GM23338 (cell line): ENCODE measurements around the gene SEC11A. TPM values are rescaled to one million over a fixed set of nuclear protein-coding genes. Genes with fewer than 3 reads are reported as not detected.

Experiments used
- ATAC-seq: fragments of 200-7000 bp; cut with Tn5 transposase; 3 replicates; pipeline ENCODE4 v1.9.1; 2020
- DNase-seq: peaks from one replicate; pipeline ENCODE4 v3.0.0-alpha.2; 2015; ENCODE audit warnings: low spot score
- H2AFZ ChIP-seq: fragments of 200-600 bp; sonication (generic); 2 replicates; pipeline ENCODE4 v1.8.0; 2016; ENCODE audit warnings: antibody characterized with exemption, mild to moderate bottlenecking, moderate library complexity
- H3F3A ChIP-seq: fragments of 200-600 bp; sonication (generic); replicated peaks from 2 replicates; pipeline ENCODE4 v1.8.0; 2017; ENCODE audit warnings: antibody characterized with exemption, mixed run types, low read depth
- H3K27ac ChIP-seq: fragments of 200-600 bp; sonication (generic); 2 replicates; pipeline ENCODE4 v1.6.1; 2016; ENCODE audit warnings: low read depth
- H3K27me3 ChIP-seq: fragments of 200-600 bp; sonication (generic); 2 replicates; pipeline ENCODE4 v1.8.0; 2016; ENCODE audit warnings: mild to moderate bottlenecking, mixed run types, moderate library complexity; ENCODE audit not compliant: insufficient read depth
- H3K36me3 ChIP-seq: fragments of 200-600 bp; sonication (generic); 2 replicates; pipeline ENCODE4 v1.8.0; 2016; ENCODE audit warnings: mild to moderate bottlenecking; ENCODE audit not compliant: insufficient read depth
- H3K4me1 ChIP-seq: fragments of 200-600 bp; sonication (generic); 2 replicates; pipeline ENCODE4 v1.8.0; 2016; ENCODE audit warnings: mild to moderate bottlenecking, moderate library complexity; ENCODE audit not compliant: insufficient read depth
- H3K4me2 ChIP-seq: fragments of 200-600 bp; sonication (generic); 2 replicates; pipeline ENCODE4 v1.7.1; 2017; ENCODE audit warnings: mixed run types
- H3K4me3 ChIP-seq: fragments of 200-600 bp; sonication (generic); 2 replicates; pipeline ENCODE4 v1.6.1; 2016; ENCODE audit warnings: mixed run types
- H3K79me2 ChIP-seq: fragments of 200-600 bp; sonication (generic); replicated peaks from 2 replicates; pipeline ENCODE4 v1.8.0; 2017; ENCODE audit warnings: mild to moderate bottlenecking; ENCODE audit not compliant: insufficient read depth
- H3K9me2 ChIP-seq: fragments of 200-600 bp; sonication (generic); 2 replicates; pipeline ENCODE4 v1.8.0; 2017; ENCODE audit not compliant: insufficient read depth
- H4K20me1 ChIP-seq: fragments of 200-600 bp; sonication (generic); replicated peaks from 2 replicates; pipeline ENCODE4 v1.8.0; 2017; ENCODE audit warnings: mild to moderate bottlenecking; ENCODE audit not compliant: insufficient read depth
- H3K27ac Mint-ChIP-seq: 2 replicates; pipeline ENCODE4 v1.8.0; 2020; ENCODE audit warnings: inconsistent platforms, mild to moderate bottlenecking, moderate library complexity, mixed read lengths
- H3K27me3 Mint-ChIP-seq: 3 replicates; pipeline ENCODE4 v1.8.0; 2022; ENCODE audit warnings: low read depth, mild to moderate bottlenecking, moderate library complexity, mixed read lengths, inconsistent platforms; ENCODE audit not compliant: insufficient read depth, poor library complexity
- H3K36me3 Mint-ChIP-seq: 3 replicates; pipeline ENCODE4 v1.8.0; 2021; ENCODE audit warnings: low read depth, mild to moderate bottlenecking, inconsistent platforms, moderate library complexity, mixed read lengths
- H3K4me1 Mint-ChIP-seq: 3 replicates; pipeline ENCODE4 v1.8.0; 2020; ENCODE audit warnings: mild to moderate bottlenecking, inconsistent platforms, mixed read lengths
- H3K4me3 Mint-ChIP-seq: 3 replicates; pipeline ENCODE4 v1.8.0; 2021; ENCODE audit warnings: moderate library complexity, mild to moderate bottlenecking, inconsistent platforms, mixed read lengths
- H3K9me3 Mint-ChIP-seq: 3 replicates; pipeline ENCODE4 v1.8.0; 2020; ENCODE audit warnings: moderate library complexity, mild to moderate bottlenecking, inconsistent platforms, mixed read lengths
- ETS1 ChIP-seq: IDR thresholded peaks from 2 replicates; pipeline ENCODE4 v1.6.1; 2016; ENCODE audit warnings: antibody characterized with exemption
- EZH2 ChIP-seq: fragments of 200-600 bp; sonication (generic); IDR thresholded peaks from one replicate; pipeline ENCODE4 v1.8.0; 2017; ENCODE audit warnings: antibody characterized with exemption, mild to moderate bottlenecking, low read depth; ENCODE audit not compliant: unreplicated experiment
- JUNB ChIP-seq: IDR thresholded peaks from one replicate; pipeline ENCODE4 v1.6.1; 2016; ENCODE audit warnings: antibody characterized with exemption; ENCODE audit not compliant: unreplicated experiment
- NANOG ChIP-seq: IDR thresholded peaks from 2 replicates; pipeline ENCODE4 v1.6.1; 2016; ENCODE audit warnings: antibody characterized with exemption, borderline replicate concordance
- REST ChIP-seq: IDR thresholded peaks from one replicate; pipeline ENCODE4 v1.6.1; 2018; ENCODE audit warnings: antibody characterized with exemption; ENCODE audit not compliant: unreplicated experiment
- STAT1 ChIP-seq: IDR thresholded peaks from one replicate; pipeline ENCODE4 v1.6.1; 2016; ENCODE audit warnings: antibody characterized with exemption; ENCODE audit not compliant: unreplicated experiment
- ZNF114 ChIP-seq: fragments of 250-450 bp; sonication (Bioruptor Pico); IDR thresholded peaks from 2 replicates; pipeline ENCODE4 v1.5.0; 2020; ENCODE audit warnings: mild to moderate bottlenecking, moderate library complexity
- ZNF331 ChIP-seq: fragments of 250-450 bp; sonication (Bioruptor Pico); IDR thresholded peaks from 2 replicates; pipeline ENCODE4 v1.5.0; 2020; ENCODE audit warnings: low read depth, mild to moderate bottlenecking, moderate library complexity
- polyA plus RNA-seq: library from polyadenylated mRNA; unstranded; fragments of >200 nt; fragmentation: Nextera tagmentation; extraction: Ambion mirVana; gene quantifications from 2 replicates; pipeline ENCODE4 v1.2.1, GENCODE V29; 2016
- total RNA-seq: library from RNA; depleted of rRNA; stranded (reverse); fragments of >200 nt; shearing (Covaris generic); gene quantifications from 2 replicates; pipeline ENCODE4 v1.2.3, GENCODE V29; 2014
- TF ChIP-seq, protein P1 (sequence below): fragments of 250-450 bp; sonication (Bioruptor Pico); IDR thresholded peaks from 2 replicates; pipeline ENCODE4 v1.5.0; 2020; ENCODE audit warnings: mild to moderate bottlenecking, moderate library complexity

Gene SEC11A
- total and polyA plus RNA-seq, 2 experiments from 2014 or later, result 191 to 257 TPM

GRCh38 chr15:84669726-84670125, 46.2 kb downstream of the SEC11A start (continued):
- TF ChIP-seq REST (no peak), ZNF331 (CRISPR knock-in tag) (no peak)

- 0 out of 2 replicates have a peak, but pooled peaks cover 4% of the 10 kb centered on the region for H3K79me2 ChIP-seq
- Mint-ChIP-seq H3K4me3 (no peak overlapping the region), H3K27ac (no peak overlapping the region), H3K27me3 (peaks cover 2% of the 10 kb centered on the region), H3K4me1 (no peaks in the 10 kb centered on the region), H3K9me3 (0 out of 3 replicates have a peak, but pooled peaks cover 2% of the 10 kb centered on the region), H3K36me3 (peaks cover 56% of the 10 kb centered on the region)
- no peak overlapping the region for H3K4me2 ChIP-seq
- H3K27me3 ChIP-seq, result no peaks in the 10 kb centered on the region
- no peak overlapping the region for H2AFZ ChIP-seq
- H3K4me3 ChIP-seq, result no peak overlapping the region
- no peak for DNase-seq
- 0 out of 2 replicates have a peak, but pooled peaks cover 11% of the 10 kb centered on the region for H3F3A ChIP-seq
- no peak overlapping the region for H3K27ac ChIP-seq
- H4K20me1 ChIP-seq, result peaks cover 7% of the 10 kb centered on the region
- ATAC-seq, result no peak
- no peaks in the 10 kb centered on the region for H3K4me1 ChIP-seq
- peaks cover 41% of the 10 kb centered on the region for H3K36me3 ChIP-seq
- H3K9me2 ChIP-seq, result no peaks in the 10 kb centered on the region
- TF ChIP-seq ETS1 (no peak), STAT1 (no peak), REST (no peak), EZH2 (no peak), JUNB (no peak), ZNF114 (CRISPR knock-in tag) (no peak), NANOG (no peak), ZNF331 (CRISPR knock-in tag) (no peak)
- TF ChIP-seq, protein P1, sequence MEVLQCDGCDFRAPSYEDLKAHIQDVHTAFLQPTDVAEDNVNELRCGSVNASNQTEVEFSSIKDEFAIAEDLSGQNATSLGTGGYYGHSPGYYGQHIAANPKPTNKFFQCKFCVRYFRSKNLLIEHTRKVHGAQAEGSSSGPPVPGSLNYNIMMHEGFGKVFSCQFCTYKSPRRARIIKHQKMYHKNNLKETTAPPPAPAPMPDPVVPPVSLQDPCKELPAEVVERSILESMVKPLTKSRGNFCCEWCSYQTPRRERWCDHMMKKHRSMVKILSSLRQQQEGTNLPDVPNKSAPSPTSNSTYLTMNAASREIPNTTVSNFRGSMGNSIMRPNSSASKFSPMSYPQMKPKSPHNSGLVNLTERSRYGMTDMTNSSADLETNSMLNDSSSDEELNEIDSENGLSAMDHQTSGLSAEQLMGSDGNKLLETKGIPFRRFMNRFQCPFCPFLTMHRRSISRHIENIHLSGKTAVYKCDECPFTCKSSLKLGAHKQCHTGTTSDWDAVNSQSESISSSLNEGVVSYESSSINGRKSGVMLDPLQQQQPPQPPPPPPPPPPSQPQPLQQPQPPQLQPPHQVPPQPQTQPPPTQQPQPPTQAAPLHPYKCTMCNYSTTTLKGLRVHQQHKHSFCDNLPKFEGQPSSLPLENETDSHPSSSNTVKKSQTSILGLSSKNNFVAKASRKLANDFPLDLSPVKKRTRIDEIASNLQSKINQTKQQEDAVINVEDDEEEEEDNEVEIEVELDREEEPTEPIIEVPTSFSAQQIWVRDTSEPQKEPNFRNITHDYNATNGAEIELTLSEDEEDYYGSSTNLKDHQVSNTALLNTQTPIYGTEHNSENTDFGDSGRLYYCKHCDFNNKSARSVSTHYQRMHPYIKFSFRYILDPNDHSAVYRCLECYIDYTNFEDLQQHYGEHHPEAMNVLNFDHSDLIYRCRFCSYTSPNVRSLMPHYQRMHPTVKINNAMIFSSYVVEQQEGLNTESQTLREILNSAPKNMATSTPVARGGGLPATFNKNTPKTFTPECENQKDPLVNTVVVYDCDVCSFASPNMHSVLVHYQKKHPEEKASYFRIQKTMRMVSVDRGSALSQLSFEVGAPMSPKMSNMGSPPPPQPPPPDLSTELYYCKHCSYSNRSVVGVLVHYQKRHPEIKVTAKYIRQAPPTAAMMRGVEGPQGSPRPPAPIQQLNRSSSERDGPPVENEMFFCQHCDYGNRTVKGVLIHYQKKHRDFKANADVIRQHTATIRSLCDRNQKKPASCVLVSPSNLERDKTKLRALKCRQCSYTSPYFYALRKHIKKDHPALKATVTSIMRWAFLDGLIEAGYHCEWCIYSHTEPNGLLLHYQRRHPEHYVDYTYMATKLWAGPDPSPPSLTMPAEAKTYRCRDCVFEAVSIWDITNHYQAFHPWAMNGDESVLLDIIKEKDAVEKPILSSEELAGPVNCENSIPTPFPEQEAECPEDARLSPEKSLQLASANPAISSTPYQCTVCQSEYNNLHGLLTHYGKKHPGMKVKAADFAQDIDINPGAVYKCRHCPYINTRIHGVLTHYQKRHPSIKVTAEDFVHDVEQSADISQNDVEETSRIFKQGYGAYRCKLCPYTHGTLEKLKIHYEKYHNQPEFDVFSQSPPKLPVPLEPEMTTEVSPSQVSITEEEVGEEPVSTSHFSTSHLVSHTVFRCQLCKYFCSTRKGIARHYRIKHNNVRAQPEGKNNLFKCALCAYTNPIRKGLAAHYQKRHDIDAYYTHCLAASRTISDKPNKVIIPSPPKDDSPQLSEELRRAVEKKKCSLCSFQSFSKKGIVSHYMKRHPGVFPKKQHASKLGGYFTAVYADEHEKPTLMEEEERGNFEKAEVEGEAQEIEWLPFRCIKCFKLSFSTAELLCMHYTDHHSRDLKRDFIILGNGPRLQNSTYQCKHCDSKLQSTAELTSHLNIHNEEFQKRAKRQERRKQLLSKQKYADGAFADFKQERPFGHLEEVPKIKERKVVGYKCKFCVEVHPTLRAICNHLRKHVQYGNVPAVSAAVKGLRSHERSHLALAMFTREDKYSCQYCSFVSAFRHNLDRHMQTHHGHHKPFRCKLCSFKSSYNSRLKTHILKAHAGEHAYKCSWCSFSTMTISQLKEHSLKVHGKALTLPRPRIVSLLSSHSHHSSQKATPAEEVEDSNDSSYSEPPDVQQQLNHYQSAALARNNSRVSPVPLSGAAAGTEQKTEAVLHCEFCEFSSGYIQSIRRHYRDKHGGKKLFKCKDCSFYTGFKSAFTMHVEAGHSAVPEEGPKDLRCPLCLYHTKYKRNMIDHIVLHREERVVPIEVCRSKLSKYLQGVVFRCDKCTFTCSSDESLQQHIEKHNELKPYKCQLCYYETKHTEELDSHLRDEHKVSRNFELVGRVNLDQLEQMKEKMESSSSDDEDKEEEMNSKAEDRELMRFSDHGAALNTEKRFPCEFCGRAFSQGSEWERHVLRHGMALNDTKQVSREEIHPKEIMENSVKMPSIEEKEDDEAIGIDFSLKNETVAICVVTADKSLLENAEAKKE (CRISPR knock-in tag), result no peak
Measured at GRCh38 chr15:84668221-84668982, 47.5 kb downstream of the SEC11A start.
